Measurements from ENCODE around the gene LRRC31.

The LRRC31 gene

DNA sequence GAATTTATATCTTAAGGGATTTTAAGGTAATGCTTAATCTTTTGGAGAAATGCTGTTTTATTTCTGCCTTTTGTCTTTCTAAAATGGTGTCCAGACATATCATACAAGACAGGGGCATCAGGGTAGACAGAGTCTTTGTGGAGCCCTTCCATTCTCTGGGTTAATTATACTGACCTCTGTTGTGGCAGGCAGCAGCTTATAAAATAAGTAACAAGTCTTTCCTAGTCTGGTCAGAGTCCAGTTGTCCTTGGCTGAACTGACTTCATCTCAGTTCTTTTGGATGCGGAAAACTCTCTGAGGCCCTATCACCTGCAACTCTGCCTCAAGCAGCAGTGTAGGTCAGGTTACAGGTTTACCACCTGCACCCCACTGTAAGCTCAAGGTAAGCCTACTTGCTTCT is 77.4 kb downstream of the LRRC31 start:
- Histone ChIP-seq H3K9ac (no peak overlapping the region), H4K20me1 (no peaks in the 10 kb centered on the region), H3K27me3 (no peaks in the 10 kb centered on the region), H3K9me3 (no peaks in the 10 kb centered on the region), H3K36me3 (peaks cover 40% of the 10 kb centered on the region), H3K4me1 (no peaks in the 10 kb centered on the region), H3K27ac (no peak overlapping the region), H3K4me3 (no peak overlapping the region), H3K4me2 (no peak overlapping the region)
- TF ChIP-seq Cebpa-rat (IDR thresholded peaks at IDR 0.05) = no peak

DNA sequence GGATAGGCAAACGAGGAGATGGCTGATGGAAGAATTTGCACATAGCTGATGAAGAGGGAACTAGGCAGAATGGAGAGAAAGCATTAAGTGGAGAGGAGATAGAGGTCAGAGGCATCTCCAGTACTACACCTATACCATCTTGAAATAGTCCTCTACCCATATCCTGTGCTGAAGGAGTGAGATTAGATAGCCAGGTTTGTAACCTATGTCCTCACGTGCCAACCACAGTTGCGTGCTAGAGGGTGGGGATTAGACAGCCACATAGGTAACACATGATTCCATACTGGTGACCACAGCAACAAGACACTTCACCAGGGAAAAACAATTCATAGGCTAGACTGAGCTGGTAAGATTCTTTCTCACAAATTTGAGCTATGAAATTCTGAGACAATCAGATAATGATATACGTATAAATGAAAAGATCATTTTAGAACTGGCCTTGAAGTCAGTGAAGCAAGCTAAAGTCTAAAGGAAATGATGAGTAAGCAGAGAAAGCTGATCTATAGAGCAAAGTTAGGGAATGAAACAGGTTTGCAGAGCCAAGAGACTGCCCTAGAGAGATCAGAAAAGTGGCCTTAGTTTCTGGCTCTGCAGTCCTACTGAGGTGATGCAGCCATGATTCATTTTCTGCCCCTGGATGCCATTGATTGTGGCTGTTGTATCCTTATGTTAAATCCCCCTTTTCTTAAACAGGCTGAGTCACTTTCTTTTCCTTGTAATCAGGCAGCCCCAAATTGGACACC is 78.9 kb downstream of the LRRC31 start:
- H3K9me3 ChIP-seq = no peaks in the 10 kb centered on the region
- H3K36me3 ChIP-seq = peaks cover 52% of the 10 kb centered on the region
- H3K27me3 ChIP-seq = no peaks in the 10 kb centered on the region
- no peak overlapping the region for H3K4me3 ChIP-seq
- H4K20me1 ChIP-seq = no peaks in the 10 kb centered on the region
- H3K27ac ChIP-seq = no peak overlapping the region
- no peaks in the 10 kb centered on the region for H3K4me1 ChIP-seq
- no peak overlapping the region for H3K9ac ChIP-seq
- no peak for TF ChIP-seq Cebpa-rat (IDR thresholded peaks at IDR 0.05)
- no peak overlapping the region for H3K4me2 ChIP-seq

DNA sequence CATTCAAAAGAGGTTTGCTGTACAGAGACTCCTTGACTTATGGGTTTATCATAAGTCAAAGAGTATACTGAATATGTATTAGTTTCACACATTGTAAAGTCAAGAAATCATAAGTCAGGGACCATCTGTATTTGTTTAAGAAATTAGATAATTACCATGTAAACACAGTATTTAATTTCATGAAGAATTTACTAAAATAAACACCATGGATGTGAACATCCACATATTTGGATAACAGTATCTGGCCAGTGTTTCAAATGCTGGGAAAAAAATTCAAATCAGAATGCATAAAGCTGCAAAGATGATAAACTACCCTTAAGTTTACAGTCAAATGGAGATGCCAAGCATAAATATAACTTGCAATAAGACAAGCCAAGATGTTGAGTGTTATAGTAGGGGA is 79.5 kb downstream of the LRRC31 start:
- Histone ChIP-seq H4K20me1 (no peaks in the 10 kb centered on the region), H3K9ac (no peak overlapping the region), H3K4me2 (no peak overlapping the region), H3K27ac (no peak overlapping the region), H3K4me3 (no peak overlapping the region), H3K36me3 (peaks cover 58% of the 10 kb centered on the region), H3K27me3 (no peaks in the 10 kb centered on the region), H3K4me1 (no peaks in the 10 kb centered on the region), H3K9me3 (no peaks in the 10 kb centered on the region)
- TF ChIP-seq Cebpa-rat (IDR thresholded peaks at IDR 0.05) = no peak

Measured in BLaER1 (cell line).